Right lobe of liver (tissue), 6 donors: ENCODE data around the gene DIP2A. TPM values are rescaled to one million over a fixed set of nuclear protein-coding genes. Genes with fewer than 3 reads are reported as not detected.
A peak's percentile ranks its signal among the peaks of the same experiment; 100 is the strongest.

Experiments
- ATAC-seq, 4 donors: fragments of 200-7000 bp; cut with Tn5 transposase; one replicate each; pipeline ENCODE4 v1.9.1; 2020; ENCODE audit warnings: mild to moderate bottlenecking in 4 of 4, moderate library complexity in 4 of 4
- DNase-seq, 3 donors: peaks; one replicate each; pipeline ENCODE4 v3.0.0-alpha.2; 2020
- H3K27ac ChIP-seq, 3 donors: fragments of 200-600 bp; one replicate each; pipeline ENCODE4 v1.8.0; 2022
- H3K27me3 ChIP-seq, 2 donors: fragments of 200-600 bp; one replicate each; pipeline ENCODE4 v1.8.0; 2022
- H3K36me3 ChIP-seq, 4 donors: fragments of 200-600 bp; sonication (generic) in 1 of 4; one replicate each; pipeline versions ENCODE4 v1.5.1 to v1.8.0; 2017 to 2022; ENCODE audit warnings: control low read depth in 1 of 4
- H3K4me1 ChIP-seq, 4 donors: fragments of 200-600 bp; sonication (generic) in 1 of 4; one replicate each; pipeline versions ENCODE4 v1.5.1 to v1.8.0; 2017 to 2022; ENCODE audit warnings: control low read depth in 1 of 4
- H3K4me3 ChIP-seq, 3 donors: fragments of 200-600 bp; one replicate each; pipeline ENCODE4 v1.8.0; 2022
- H3K9me3 ChIP-seq, 4 donors: fragments of 200-600 bp; sonication (generic) in 1 of 4; one replicate each; pipeline versions ENCODE4 v1.5.1 to v1.8.0; 2017 to 2022; ENCODE audit warnings: control low read depth in 1 of 4
- POLR2A ChIP-seq: fragments of 450-650 bp; IDR thresholded peaks from one replicate; pipeline ENCODE4 v1.6.1; 2017; ENCODE audit warnings: antibody characterized with exemption, mild to moderate bottlenecking
- WGBS: methylation state at CpG from one replicate; pipeline ENCODE4 v1.1.6; 2018; ENCODE audit warnings: low coverage, low lambda C conversion rate; ENCODE audit not compliant: insufficient coverage; ENCODE audit errors: missing lambda C conversion rate; 5-methylcytosine and 5-hydroxymethylcytosine counted together
- intact Hi-C, 2 donors: fragments of 100-400 bp; cut with DNase I; formaldehyde crosslinking; loops; one replicate each; pipeline versions ENCODE4 v1.11.2 to v1.14.1; 2022
- total RNA-seq, 6 experiments: library from RNA; depleted of rRNA in 2 of 6; stranded (reverse); fragments of >200 nt in 2 of 6; fragmentation: NEBNext Ultra II Directional in 3 of 6; extraction: Animal tissue kit (Norgen Biotek cat#: 25700) in 3 of 6; gene quantifications; one replicate each; pipeline versions ENCODE4 v1.1.0 to v1.2.4, GENCODE V29; 2016 to 2023
- TF ChIP-seq, protein P1 (sequence below), 4 donors: fragments of 200-600 bp in 3 of 4; fragments of 450-650 bp in 1 of 4; IDR thresholded peaks; one replicate each; pipeline versions ENCODE4 v1.5.1 to v1.8.0; 2016 to 2022; ENCODE audit warnings: antibody characterized with exemption in 4 of 4, mild to moderate bottlenecking in 2 of 4
- donor health status: DM: no; HTN: yes; CAD: no.
- donor health status: DM: no; HTN: no; CAD: no.
- donor health status: DM: no; HTN: no; CAD: no.
- donor health status: DM: no; HTN: yes; CAD: no.
- donor health status: DM: no; HTN: yes; CAD: no.

DIP2A gene
- total RNA-seq, 6 experiments from 2014 or later, result 12.3 to 14.4 (median 13.1) TPM

- H3K27ac ChIP-seq, result no peak overlapping the region
- DNase-seq, result no peak
- WGBS, result 62% methylated on average over 6 of the region's 9 CpGs
- ATAC-seq, result no peak
- intact Hi-C loops, result no loop called here
- no peaks in the 10 kb centered on the region for H3K9me3 ChIP-seq
- no peaks in the 10 kb centered on the region for H3K27me3 ChIP-seq
- no peak for TF ChIP-seq POLR2A
- TF ChIP-seq, protein P1, sequence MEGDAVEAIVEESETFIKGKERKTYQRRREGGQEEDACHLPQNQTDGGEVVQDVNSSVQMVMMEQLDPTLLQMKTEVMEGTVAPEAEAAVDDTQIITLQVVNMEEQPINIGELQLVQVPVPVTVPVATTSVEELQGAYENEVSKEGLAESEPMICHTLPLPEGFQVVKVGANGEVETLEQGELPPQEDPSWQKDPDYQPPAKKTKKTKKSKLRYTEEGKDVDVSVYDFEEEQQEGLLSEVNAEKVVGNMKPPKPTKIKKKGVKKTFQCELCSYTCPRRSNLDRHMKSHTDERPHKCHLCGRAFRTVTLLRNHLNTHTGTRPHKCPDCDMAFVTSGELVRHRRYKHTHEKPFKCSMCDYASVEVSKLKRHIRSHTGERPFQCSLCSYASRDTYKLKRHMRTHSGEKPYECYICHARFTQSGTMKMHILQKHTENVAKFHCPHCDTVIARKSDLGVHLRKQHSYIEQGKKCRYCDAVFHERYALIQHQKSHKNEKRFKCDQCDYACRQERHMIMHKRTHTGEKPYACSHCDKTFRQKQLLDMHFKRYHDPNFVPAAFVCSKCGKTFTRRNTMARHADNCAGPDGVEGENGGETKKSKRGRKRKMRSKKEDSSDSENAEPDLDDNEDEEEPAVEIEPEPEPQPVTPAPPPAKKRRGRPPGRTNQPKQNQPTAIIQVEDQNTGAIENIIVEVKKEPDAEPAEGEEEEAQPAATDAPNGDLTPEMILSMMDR (IDR thresholded peaks at IDR 0.05), result no peak
- no peaks in the 10 kb centered on the region for H3K36me3 ChIP-seq
- no peaks in the 10 kb centered on the region for H3K4me1 ChIP-seq
- H3K4me3 ChIP-seq, result no peak overlapping the region
These were observed 144.5 kb downstream of the DIP2A start for GRCh38 chr21:46603228-46603627.

DNA sequence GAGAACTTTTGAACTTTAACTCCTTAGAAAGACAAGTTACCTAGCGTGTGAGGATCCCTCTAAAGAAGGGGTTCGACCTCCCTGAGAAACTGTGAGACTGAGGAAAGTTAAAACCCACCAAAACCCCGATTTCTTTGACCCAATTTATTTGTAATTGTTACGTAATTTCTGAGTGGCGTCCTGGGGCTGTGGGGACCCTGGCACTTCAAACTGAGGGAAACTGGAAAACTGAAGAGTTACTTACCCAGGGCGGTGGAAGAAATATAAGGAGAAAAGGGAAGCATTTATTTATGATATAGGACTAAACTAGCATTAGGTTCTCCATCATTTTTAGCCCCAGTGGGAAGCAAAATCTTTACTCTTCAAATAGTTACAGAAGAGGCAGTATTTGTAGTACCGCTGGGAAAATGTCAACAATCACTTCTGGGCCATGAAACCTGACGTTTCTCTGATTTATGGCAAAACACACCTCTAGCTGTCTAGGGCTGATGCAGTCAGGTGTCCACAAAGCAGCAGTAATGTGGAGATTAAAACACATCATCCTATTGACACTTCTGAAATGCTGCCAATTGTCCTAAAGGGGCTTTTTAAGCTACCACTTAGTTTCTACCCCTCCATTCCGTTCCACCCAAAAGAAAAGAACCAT, 145.8 kb downstream of the DIP2A start:
- intact Hi-C loops, result no loop called here
- Histone ChIP-seq H3K9me3 (no peaks in the 10 kb centered on the region), H3K4me3 (no peak overlapping the region), H3K36me3 (no peaks in the 10 kb centered on the region), H3K27me3 (no peaks in the 10 kb centered on the region), H3K4me1 (no peaks in the 10 kb centered on the region), H3K27ac (no peak overlapping the region)
- TF ChIP-seq POLR2A, result no peak
- TF ChIP-seq, protein P1 (IDR thresholded peaks at IDR 0.05), result no peak
- 46% methylated on average over 8 of the region's 9 CpGs for WGBS
- ATAC-seq (no peak), DNase-seq (no peak)

DNA sequence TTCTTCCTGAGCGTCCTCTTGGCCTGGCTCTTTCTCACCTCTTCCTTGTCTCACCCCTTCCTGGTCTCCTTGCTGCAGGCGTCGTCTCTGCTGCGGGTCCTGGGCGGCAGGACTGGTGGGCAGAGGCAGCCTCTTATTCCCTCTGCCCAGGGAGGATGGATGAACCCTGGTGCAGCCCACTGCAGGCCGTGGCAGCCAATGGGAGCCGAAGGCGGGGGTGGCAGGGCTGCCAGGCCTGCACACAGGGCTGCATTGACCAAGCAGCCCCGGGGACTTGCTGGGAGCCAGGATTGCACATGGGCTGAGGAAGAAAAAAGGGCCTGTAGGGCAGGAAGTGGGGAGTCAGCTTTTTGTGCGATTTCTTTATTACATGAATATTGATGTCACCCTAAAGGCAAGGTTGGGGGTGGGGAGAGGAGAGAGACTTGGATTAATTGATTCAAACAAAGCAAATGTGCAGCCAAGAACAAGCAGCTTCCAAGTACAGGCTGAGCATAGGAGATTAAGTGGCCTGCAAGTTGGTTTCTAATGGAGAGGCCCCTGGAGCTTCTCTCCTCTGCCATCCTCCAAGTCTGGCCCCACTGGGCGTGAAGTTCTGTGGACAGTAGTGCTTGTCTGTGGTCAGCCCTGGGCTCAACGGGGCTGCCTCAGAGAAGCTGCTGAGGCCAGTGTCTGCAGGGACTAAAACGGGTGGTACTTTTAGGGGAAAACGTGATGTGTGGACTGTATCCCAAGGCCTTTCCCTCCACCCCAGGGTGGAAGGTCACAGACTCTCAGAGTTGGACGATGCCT, 146.5 kb downstream of the DIP2A start, which contains the start of gene S100B:
Gene S100B, minus strand, starts transcription at position 108 of the 792 bp plus-strand sequence. CDS start 2,667 bp downstream, outside the sequence.
- ATAC-seq (peak; percentile 27 to 31 (median 31)), DNase-seq (no peak)
- Histone ChIP-seq H3K4me1 (no peaks in the 10 kb centered on the region), H3K9me3 (no peaks in the 10 kb centered on the region), H3K36me3 (no peaks in the 10 kb centered on the region), H3K27me3 (no peaks in the 10 kb centered on the region), H3K27ac (no peak within 1 kb of the TSS), H3K4me3 (no peak within 1 kb of the TSS)
- no peak for TF ChIP-seq POLR2A
- TF ChIP-seq, protein P1 (IDR thresholded peaks at IDR 0.05), result no peak
- 55% methylated on average over 11 of the region's 15 CpGs for WGBS
- intact Hi-C loops, result no loop called here

GRCh38 chr21:46605767-46606426, 147.2 kb downstream of the DIP2A start:
- Histone ChIP-seq H3K9me3 (no peaks in the 10 kb centered on the region), H3K27ac (no peak overlapping the region), H3K4me1 (no peaks in the 10 kb centered on the region), H3K27me3 (no peaks in the 10 kb centered on the region), H3K36me3 (no peaks in the 10 kb centered on the region), H3K4me3 (no peak overlapping the region)
- no peak for TF ChIP-seq POLR2A
- TF ChIP-seq, protein P1 (IDR thresholded peaks at IDR 0.05), result no peak
- ATAC-seq (peak; percentile 73 to 85 (median 78)), DNase-seq (peak in 1 of 3 donors; percentile 69)
- 59% methylated on average over 6 of the region's 14 CpGs for WGBS
- intact Hi-C loops, result no loop called here
